Measurements from ENCODE around the gene LITAF. TPM values are rescaled to one million over a fixed set of nuclear protein-coding genes. Genes with fewer than 3 reads are reported as not detected.
"Not testable (repeated sequence)": the region's sequence is repeated elsewhere in the genome, so short reads cannot be mapped to it uniquely, and the experiment has no call there.

LITAF gene
- total RNA-seq, 1 donor, result 96.7 TPM

GRCh38 chr16:11520442-11520841 is 66.3 kb downstream of the LITAF start:
- TF ChIP-seq, protein P1, sequence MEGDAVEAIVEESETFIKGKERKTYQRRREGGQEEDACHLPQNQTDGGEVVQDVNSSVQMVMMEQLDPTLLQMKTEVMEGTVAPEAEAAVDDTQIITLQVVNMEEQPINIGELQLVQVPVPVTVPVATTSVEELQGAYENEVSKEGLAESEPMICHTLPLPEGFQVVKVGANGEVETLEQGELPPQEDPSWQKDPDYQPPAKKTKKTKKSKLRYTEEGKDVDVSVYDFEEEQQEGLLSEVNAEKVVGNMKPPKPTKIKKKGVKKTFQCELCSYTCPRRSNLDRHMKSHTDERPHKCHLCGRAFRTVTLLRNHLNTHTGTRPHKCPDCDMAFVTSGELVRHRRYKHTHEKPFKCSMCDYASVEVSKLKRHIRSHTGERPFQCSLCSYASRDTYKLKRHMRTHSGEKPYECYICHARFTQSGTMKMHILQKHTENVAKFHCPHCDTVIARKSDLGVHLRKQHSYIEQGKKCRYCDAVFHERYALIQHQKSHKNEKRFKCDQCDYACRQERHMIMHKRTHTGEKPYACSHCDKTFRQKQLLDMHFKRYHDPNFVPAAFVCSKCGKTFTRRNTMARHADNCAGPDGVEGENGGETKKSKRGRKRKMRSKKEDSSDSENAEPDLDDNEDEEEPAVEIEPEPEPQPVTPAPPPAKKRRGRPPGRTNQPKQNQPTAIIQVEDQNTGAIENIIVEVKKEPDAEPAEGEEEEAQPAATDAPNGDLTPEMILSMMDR (IDR thresholded peaks at IDR 0.05; ENCODE audit: insufficient read depth, low read depth, low read length), result no peak
- no peak for DNase-seq (ENCODE audit: low read depth)
- no peak overlapping the region for H3K4me3 ChIP-seq (ENCODE audit: low read depth, low read length)

GRCh38 chr16:11517961-11518360 is 68.8 kb downstream of the LITAF start:
- TF ChIP-seq, protein P1 (IDR thresholded peaks at IDR 0.05; ENCODE audit: insufficient read depth, low read depth, low read length), result no peak
- no peak for DNase-seq (ENCODE audit: low read depth)
- H3K4me3 ChIP-seq (ENCODE audit: low read depth, low read length), result no peak overlapping the region

GRCh38 chr16:11515540-11516430 is 70.9 kb downstream of the LITAF start:
- no peak for DNase-seq (ENCODE audit: low read depth)
- TF ChIP-seq, protein P1 (IDR thresholded peaks at IDR 0.05; ENCODE audit: insufficient read depth, low read depth, low read length), result no peak
- H3K4me3 ChIP-seq (ENCODE audit: low read depth, low read length), result no peak overlapping the region

DNA sequence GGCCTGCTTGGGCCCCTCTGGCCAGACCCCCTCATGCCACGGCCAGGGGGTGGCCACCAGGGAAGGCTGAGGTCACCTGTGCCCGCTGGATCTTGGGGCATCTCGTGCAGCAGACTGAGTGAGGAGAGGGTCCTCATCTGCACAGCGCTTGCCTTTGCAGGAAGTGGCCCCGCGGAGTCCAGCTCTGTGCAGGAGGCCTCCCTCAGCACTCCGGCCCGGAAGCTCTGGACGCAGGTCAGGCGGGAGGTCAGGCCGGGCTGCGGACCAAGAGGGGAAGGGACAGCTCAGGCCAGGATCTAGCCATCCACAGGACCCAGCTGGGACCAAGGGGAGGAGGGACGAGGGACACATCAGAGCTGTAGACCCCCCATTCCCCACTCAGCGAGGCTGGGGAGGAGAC is 72.4 kb downstream of the LITAF start:
- no peak for DNase-seq (ENCODE audit: low read depth)
- TF ChIP-seq, protein P1 (IDR thresholded peaks at IDR 0.05; ENCODE audit: insufficient read depth, low read depth, low read length), result no peak
- H3K4me3 ChIP-seq (ENCODE audit: low read depth, low read length), result no peak overlapping the region

DNA sequence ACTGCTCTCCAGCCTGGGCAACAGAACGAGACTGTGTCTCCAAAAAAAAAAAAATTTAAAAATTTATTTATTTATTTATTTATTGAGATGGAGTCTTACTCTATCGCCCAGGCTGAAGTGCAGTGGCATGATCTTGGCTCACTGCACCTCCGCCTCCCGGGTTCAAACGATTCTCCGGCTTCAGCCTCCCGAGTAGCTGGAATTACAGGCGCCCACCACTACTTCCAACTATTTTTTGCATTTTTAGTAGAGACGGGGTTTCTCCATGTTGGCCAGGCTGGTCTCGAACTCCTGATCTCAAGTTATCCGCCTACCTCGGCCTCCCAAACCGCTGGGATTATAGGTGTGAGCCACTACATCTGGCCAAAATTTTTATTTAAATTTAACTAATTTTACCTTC is 73.4 kb downstream of the LITAF start:
- not testable (repeated sequence) for H3K4me3 ChIP-seq (ENCODE audit: low read depth, low read length); DNase-seq (ENCODE audit: low read depth)

GRCh38 chr16:11511801-11512200 is 74.9 kb downstream of the LITAF start:
- no peak for DNase-seq (ENCODE audit: low read depth)
- TF ChIP-seq, protein P1 (IDR thresholded peaks at IDR 0.05; ENCODE audit: insufficient read depth, low read depth, low read length), result no peak
- no peak overlapping the region for H3K4me3 ChIP-seq (ENCODE audit: low read depth, low read length)

GRCh38 chr16:11511328-11511727 is 75.4 kb downstream of the LITAF start:
- no peak overlapping the region for H3K4me3 ChIP-seq (ENCODE audit: low read depth, low read length)
- TF ChIP-seq, protein P1 (IDR thresholded peaks at IDR 0.05; ENCODE audit: insufficient read depth, low read depth, low read length), result no peak
- no peak for DNase-seq (ENCODE audit: low read depth)

Measured in fibroblast of villous mesenchyme (primary cell).